SK-N-MC (cell line): Measurements from ENCODE around the gene EPHA8.

ENCODE experiments used
- EZH2 ChIP-seq: fragments of 200-600 bp; sonication (generic); IDR thresholded peaks from one replicate; pipeline ENCODE4 v1.6.1; 2017; ENCODE audit warnings: antibody characterized with exemption
- FOXP2 ChIP-seq: optimal IDR thresholded peaks from 2 replicates; pipeline ENCODE3; 2011; ENCODE audit warnings: mild to moderate bottlenecking, moderate library complexity; ENCODE audit not compliant: insufficient read depth; ENCODE audit errors: extremely low read length, control extremely low read depth
- POLR2AphosphoS5 ChIP-seq: IDR thresholded peaks from 2 replicates; pipeline ENCODE4 v1.6.1; 2012; ENCODE audit warnings: mild to moderate bottlenecking, low read depth, low read length, borderline replicate concordance

GRCh38 chr1:22579541-22580155 lies 16.4 kb downstream of the EPHA8 start:
- TF ChIP-seq EZH2, result no peak
- no peak for TF ChIP-seq POLR2AphosphoS5
- TF ChIP-seq FOXP2, result no peak
